SK-N-SH treated with all-trans-retinoic acid at 6 μM for 48 hours (cell line): Measurements from ENCODE around the gene LRRC53.

ENCODE experiments used
- CREB5 ChIP-seq: fragments of 250-450 bp; sonication (Bioruptor Pico); IDR thresholded peaks from 2 replicates; pipeline ENCODE4 v1.5.1; 2020; ENCODE audit warnings: low read depth, mild to moderate bottlenecking, moderate library complexity
- CSDC2 ChIP-seq: fragments of 250-450 bp; sonication (Bioruptor Pico); IDR thresholded peaks from 2 replicates; pipeline ENCODE4 v1.5.0; 2020; ENCODE audit warnings: mild to moderate bottlenecking, moderate library complexity
- CSRNP3 ChIP-seq: fragments of 250-450 bp; sonication (Bioruptor Pico); IDR thresholded peaks from 2 replicates; pipeline ENCODE4 v1.5.1; 2021; ENCODE audit warnings: mild to moderate bottlenecking, moderate library complexity
- OSR1 ChIP-seq: fragments of 250-450 bp; sonication (Bioruptor Pico); IDR thresholded peaks from 2 replicates; pipeline ENCODE4 v1.8.0; 2022; ENCODE audit warnings: moderate library complexity, mild to moderate bottlenecking, inconsistent platforms
- PATZ1 ChIP-seq: fragments of 250-450 bp; sonication (Bioruptor Pico); IDR thresholded peaks from 2 replicates; pipeline ENCODE4 v1.8.0; 2020; ENCODE audit warnings: mild to moderate bottlenecking, moderate library complexity, borderline replicate concordance
- POU6F1 ChIP-seq: fragments of 250-450 bp; sonication (Bioruptor Pico); IDR thresholded peaks from 2 replicates; pipeline ENCODE4 v1.8.0; 2021; ENCODE audit warnings: low read depth, mild to moderate bottlenecking, moderate library complexity, borderline replicate concordance
- PPARA ChIP-seq: fragments of 250-450 bp; sonication (Bioruptor Pico); IDR thresholded peaks from 2 replicates; pipeline ENCODE4 v1.5.0; 2020; ENCODE audit warnings: mild to moderate bottlenecking, borderline replicate concordance
- TCF4 ChIP-seq: fragments of 250-450 bp; sonication (Bioruptor Pico); IDR thresholded peaks from 2 replicates; pipeline ENCODE4 v1.8.0; 2021; ENCODE audit warnings: mild to moderate bottlenecking, moderate library complexity, borderline replicate concordance
- TOX ChIP-seq: fragments of 250-450 bp; sonication (Bioruptor Pico); IDR thresholded peaks from 2 replicates; pipeline ENCODE4 v1.8.0; 2021; ENCODE audit warnings: mild to moderate bottlenecking, moderate library complexity, borderline replicate concordance
- ZFP3 ChIP-seq: fragments of 250-450 bp; sonication (Bioruptor Pico); IDR thresholded peaks from 2 replicates; pipeline ENCODE4 v1.5.0; 2020; ENCODE audit warnings: mild to moderate bottlenecking, moderate library complexity
- ZNF70 ChIP-seq: fragments of 450-650 bp; formaldehyde crosslinking; IDR thresholded peaks from 2 replicates; pipeline ENCODE4 v1.5.0; 2020; ENCODE audit warnings: mild to moderate bottlenecking, moderate library complexity
- ZNF8 ChIP-seq: fragments of 450-650 bp; formaldehyde crosslinking; IDR thresholded peaks from 2 replicates; pipeline ENCODE4 v1.5.0; 2020; ENCODE audit warnings: mild to moderate bottlenecking, moderate library complexity

GRCh38 chr1:74420467-74420866 is 91.9 kb downstream of the LRRC53 start:
- TF ChIP-seq ZFP3, result no peak
- TF ChIP-seq CSRNP3 (CRISPR knock-in tag), result no peak
- no peak for TF ChIP-seq PPARA (CRISPR knock-in tag)
- TF ChIP-seq CSDC2 (CRISPR knock-in tag), result no peak
- TF ChIP-seq TOX (CRISPR knock-in tag), result no peak
- TF ChIP-seq CREB5, result no peak
- no peak for TF ChIP-seq PATZ1 (CRISPR knock-in tag)
- no peak for TF ChIP-seq OSR1
- no peak for TF ChIP-seq POU6F1
- no peak for TF ChIP-seq ZNF70 (CRISPR knock-in tag)
- TF ChIP-seq TCF4 (CRISPR knock-in tag), result no peak
- TF ChIP-seq ZNF8 (CRISPR knock-in tag), result no peak
